ENCODE data around the gene ARIH1.

The ARIH1 gene

GRCh38 chr15:72486144-72486543, 12.0 kb downstream of the ARIH1 start:
- TF ChIP-seq, protein P1, sequence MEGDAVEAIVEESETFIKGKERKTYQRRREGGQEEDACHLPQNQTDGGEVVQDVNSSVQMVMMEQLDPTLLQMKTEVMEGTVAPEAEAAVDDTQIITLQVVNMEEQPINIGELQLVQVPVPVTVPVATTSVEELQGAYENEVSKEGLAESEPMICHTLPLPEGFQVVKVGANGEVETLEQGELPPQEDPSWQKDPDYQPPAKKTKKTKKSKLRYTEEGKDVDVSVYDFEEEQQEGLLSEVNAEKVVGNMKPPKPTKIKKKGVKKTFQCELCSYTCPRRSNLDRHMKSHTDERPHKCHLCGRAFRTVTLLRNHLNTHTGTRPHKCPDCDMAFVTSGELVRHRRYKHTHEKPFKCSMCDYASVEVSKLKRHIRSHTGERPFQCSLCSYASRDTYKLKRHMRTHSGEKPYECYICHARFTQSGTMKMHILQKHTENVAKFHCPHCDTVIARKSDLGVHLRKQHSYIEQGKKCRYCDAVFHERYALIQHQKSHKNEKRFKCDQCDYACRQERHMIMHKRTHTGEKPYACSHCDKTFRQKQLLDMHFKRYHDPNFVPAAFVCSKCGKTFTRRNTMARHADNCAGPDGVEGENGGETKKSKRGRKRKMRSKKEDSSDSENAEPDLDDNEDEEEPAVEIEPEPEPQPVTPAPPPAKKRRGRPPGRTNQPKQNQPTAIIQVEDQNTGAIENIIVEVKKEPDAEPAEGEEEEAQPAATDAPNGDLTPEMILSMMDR (IDR thresholded peaks at IDR 0.05; ENCODE audit: poor library complexity, severe bottlenecking) = no peak
- H3K27ac ChIP-seq (ENCODE audit: poor library complexity, severe bottlenecking) = peak overlapping the region; percentile 28
- DNase-seq (ENCODE audit: low spot score) (no peak), ATAC-seq (ENCODE audit: low read depth) (peak; percentile 76)
- peaks cover 40% of the 10 kb centered on the region for H3K36me3 ChIP-seq (ENCODE audit: low read depth)
- peaks cover 25% of the 10 kb centered on the region for H3K4me1 ChIP-seq (ENCODE audit: insufficient read depth, poor library complexity, severe bottlenecking)
- no peak overlapping the region for H3K4me3 ChIP-seq (ENCODE audit: severe bottlenecking)
- no peaks in the 10 kb centered on the region for H3K9me3 ChIP-seq (ENCODE audit: severe bottlenecking)
- H3K27me3 ChIP-seq (ENCODE audit: insufficient read depth, poor library complexity, severe bottlenecking) = no peaks in the 10 kb centered on the region

GRCh38 chr15:72487070-72487797, 13.1 kb downstream of the ARIH1 start:
- Histone ChIP-seq H3K27me3 (ENCODE audit: insufficient read depth, poor library complexity, severe bottlenecking) (no peaks in the 10 kb centered on the region), H3K9me3 (ENCODE audit: severe bottlenecking) (no peaks in the 10 kb centered on the region), H3K27ac (ENCODE audit: poor library complexity, severe bottlenecking) (peak overlapping the region; percentile 28), H3K36me3 (ENCODE audit: low read depth) (peaks cover 39% of the 10 kb centered on the region), H3K4me1 (ENCODE audit: insufficient read depth, poor library complexity, severe bottlenecking) (peaks cover 36% of the 10 kb centered on the region), H3K4me3 (ENCODE audit: severe bottlenecking) (no peak overlapping the region)
- no peak for ATAC-seq (ENCODE audit: low read depth)
- TF ChIP-seq, protein P1 (IDR thresholded peaks at IDR 0.05; ENCODE audit: poor library complexity, severe bottlenecking) = no peak
- no peak for DNase-seq (ENCODE audit: low spot score)

DNA sequence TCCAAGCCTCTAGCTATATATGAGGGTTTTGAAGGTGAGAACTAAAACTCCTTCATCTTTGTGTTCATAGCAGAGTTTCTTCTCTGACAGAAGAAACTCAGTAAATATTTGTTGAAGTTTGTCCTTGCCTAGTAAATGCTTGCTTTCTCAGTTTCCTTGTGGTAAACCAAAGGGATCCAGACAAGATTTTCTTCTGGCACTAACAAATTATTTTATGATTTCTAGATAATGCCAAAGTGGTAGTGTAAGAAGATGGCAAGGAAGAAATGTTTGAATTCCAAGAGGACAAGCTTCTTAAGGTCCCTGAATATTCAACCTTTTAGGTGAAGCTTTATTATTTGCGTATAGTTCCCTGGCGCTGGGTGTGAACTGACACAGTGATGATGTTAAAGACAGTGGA, 14.4 kb downstream of the ARIH1 start:
- H3K9me3 ChIP-seq (ENCODE audit: severe bottlenecking) = no peaks in the 10 kb centered on the region
- TF ChIP-seq, protein P1 (IDR thresholded peaks at IDR 0.05; ENCODE audit: poor library complexity, severe bottlenecking) = no peak
- H3K36me3 ChIP-seq (ENCODE audit: low read depth) = peaks cover 33% of the 10 kb centered on the region

DNA sequence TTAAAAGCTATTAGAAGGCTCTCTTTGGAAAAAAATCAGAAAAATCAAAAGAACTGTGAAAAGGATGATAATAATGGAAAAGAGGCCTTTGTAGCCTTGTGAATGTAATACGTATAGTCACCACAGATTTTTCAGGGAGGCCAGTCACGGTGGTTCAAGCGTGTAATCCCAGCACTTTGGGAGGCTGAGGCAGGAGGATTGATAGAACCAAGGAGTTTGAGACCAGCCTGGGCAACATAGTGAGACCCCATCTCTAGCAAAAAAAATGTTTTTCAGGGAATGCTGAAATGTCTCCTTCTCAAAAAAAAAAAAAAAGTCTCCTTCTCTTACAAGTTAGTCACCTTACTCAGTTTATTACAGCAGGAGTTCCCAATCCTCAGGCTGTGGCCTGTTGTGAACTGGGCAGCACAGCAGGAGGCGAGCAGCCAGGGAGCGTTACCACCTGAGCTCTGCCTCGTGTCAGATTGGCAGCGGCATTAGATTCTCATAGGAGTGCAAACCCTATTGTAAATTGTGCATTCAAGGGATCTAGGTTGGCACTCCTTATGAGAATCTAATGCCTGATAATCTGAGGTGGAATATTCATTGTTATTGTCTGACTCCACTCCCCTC, 15.9 kb downstream of the ARIH1 start:
- ATAC-seq (ENCODE audit: low read depth) (no peak), DNase-seq (ENCODE audit: low spot score) (no peak)
- H3K27me3 ChIP-seq (ENCODE audit: insufficient read depth, poor library complexity, severe bottlenecking) = no peaks in the 10 kb centered on the region
- peaks cover 25% of the 10 kb centered on the region for H3K36me3 ChIP-seq (ENCODE audit: low read depth)
- no peak overlapping the region for H3K27ac ChIP-seq (ENCODE audit: poor library complexity, severe bottlenecking)
- no peak overlapping the region for H3K4me3 ChIP-seq (ENCODE audit: severe bottlenecking)
- H3K9me3 ChIP-seq (ENCODE audit: severe bottlenecking) = no peaks in the 10 kb centered on the region
- TF ChIP-seq, protein P1 (IDR thresholded peaks at IDR 0.05; ENCODE audit: poor library complexity, severe bottlenecking) = no peak
- peaks cover 53% of the 10 kb centered on the region for H3K4me1 ChIP-seq (ENCODE audit: insufficient read depth, poor library complexity, severe bottlenecking)

More for the DNA sequence above, 14.4 kb downstream of the ARIH1 start:
- no peak for ATAC-seq (ENCODE audit: low read depth)
- no peak overlapping the region for H3K4me3 ChIP-seq (ENCODE audit: severe bottlenecking)
- no peak overlapping the region for H3K27ac ChIP-seq (ENCODE audit: poor library complexity, severe bottlenecking)
- H3K4me1 ChIP-seq (ENCODE audit: insufficient read depth, poor library complexity, severe bottlenecking) = peaks cover 49% of the 10 kb centered on the region
- no peaks in the 10 kb centered on the region for H3K27me3 ChIP-seq (ENCODE audit: insufficient read depth, poor library complexity, severe bottlenecking)
- no peak for DNase-seq (ENCODE audit: low spot score)

- DNase-seq (ENCODE audit: low spot score) (no peak), ATAC-seq (ENCODE audit: low read depth) (peak; percentile 91)
- Histone ChIP-seq H3K4me1 (ENCODE audit: insufficient read depth, poor library complexity, severe bottlenecking) (peaks cover 40% of the 10 kb centered on the region), H3K27me3 (ENCODE audit: insufficient read depth, poor library complexity, severe bottlenecking) (no peaks in the 10 kb centered on the region), H3K4me3 (ENCODE audit: severe bottlenecking) (no peak overlapping the region), H3K27ac (ENCODE audit: poor library complexity, severe bottlenecking) (peak overlapping the region; percentile 16), H3K36me3 (ENCODE audit: low read depth) (peaks cover 28% of the 10 kb centered on the region), H3K9me3 (ENCODE audit: severe bottlenecking) (no peaks in the 10 kb centered on the region)
- TF ChIP-seq, protein P1 (IDR thresholded peaks at IDR 0.05; ENCODE audit: poor library complexity, severe bottlenecking) = no peak
Observed at GRCh38 chr15:72491768-72492167, 17.6 kb downstream of the ARIH1 start.

Data from RWPE2 (cell line).